ENCODE results near the gene DTX1.
A peak's percentile ranks its signal among the peaks of the same experiment; 100 is the strongest.

DTX1 gene

GRCh38 chr12:113134071-113134470, 77.5 kb downstream of the DTX1 start:
- H3K27me3 Mint-ChIP-seq (ENCODE audit: low read depth), result peaks cover 56% of the 10 kb centered on the region
- H3K36me3 Mint-ChIP-seq (ENCODE audit: low read depth), result no peaks in the 10 kb centered on the region
- no peak for TF ChIP-seq CTCF (IDR thresholded peaks at IDR 0.05; ENCODE audit: unreplicated experiment in 3 of 3)
- H3K4me3 Mint-ChIP-seq, result peak overlapping the region in 1 of 3 experiments; percentile 30
- H3K27ac Mint-ChIP-seq, result no peak overlapping the region
- no peaks in the 10 kb centered on the region for H3K4me1 Mint-ChIP-seq
- no peaks in the 10 kb centered on the region for H3K9me3 Mint-ChIP-seq

GRCh38 chr12:113134521-113134951, 78.0 kb downstream of the DTX1 start:
- TF ChIP-seq CTCF (IDR thresholded peaks at IDR 0.05; ENCODE audit: unreplicated experiment in 3 of 3), result no peak
- H3K4me1 Mint-ChIP-seq, result no peaks in the 10 kb centered on the region
- no peaks in the 10 kb centered on the region for H3K9me3 Mint-ChIP-seq
- peaks cover 56% of the 10 kb centered on the region for H3K27me3 Mint-ChIP-seq (ENCODE audit: low read depth)
- no peaks in the 10 kb centered on the region for H3K36me3 Mint-ChIP-seq (ENCODE audit: low read depth)
- H3K4me3 Mint-ChIP-seq, result peak overlapping the region in 1 of 3 experiments; percentile 19
- H3K27ac Mint-ChIP-seq, result no peak overlapping the region

- peak within 1 kb of the TSS in 2 of 3 experiments; percentile 32 to 46 for H3K4me3 Mint-ChIP-seq
- peak; percentile 35 to 41 (median 41) for TF ChIP-seq CTCF (IDR thresholded peaks at IDR 0.05; ENCODE audit: unreplicated experiment in 3 of 3)
Observed at GRCh38 chr12:113135178-113136127, 78.9 kb downstream of the DTX1 start, which contains the start of gene RASAL1. RASAL1 (minus strand) TSS chr12:113135761; CDS start chr12:113135462, 299 bp downstream.

GRCh38 chr12:113136128-113136989, 79.8 kb downstream of the DTX1 start:
- Mint-ChIP-seq H3K36me3 (ENCODE audit: low read depth) (no peaks in the 10 kb centered on the region), H3K4me1 (no peaks in the 10 kb centered on the region), H3K9me3 (no peaks in the 10 kb centered on the region), H3K4me3 (peak overlapping the region in 2 of 3 experiments; percentile 27 to 44), H3K27ac (peak overlapping the region in 1 of 3 experiments; percentile 11), H3K27me3 (ENCODE audit: low read depth) (peaks cover 56% of the 10 kb centered on the region)
- no peak for TF ChIP-seq CTCF (IDR thresholded peaks at IDR 0.05; ENCODE audit: unreplicated experiment in 3 of 3)

More at GRCh38 chr12:113135178-113136127, 78.9 kb downstream of the DTX1 start, which contains the start of gene RASAL1:
- no peaks in the 10 kb centered on the region for H3K4me1 Mint-ChIP-seq
- H3K27me3 Mint-ChIP-seq (ENCODE audit: low read depth), result peaks cover 56% of the 10 kb centered on the region
- peak within 1 kb of the TSS in 1 of 3 experiments; percentile 11 for H3K27ac Mint-ChIP-seq
- no peaks in the 10 kb centered on the region for H3K9me3 Mint-ChIP-seq
- H3K36me3 Mint-ChIP-seq (ENCODE audit: low read depth), result no peaks in the 10 kb centered on the region

- peak overlapping the region in 1 of 3 experiments; percentile 11 for H3K27ac Mint-ChIP-seq
- no peaks in the 10 kb centered on the region for H3K36me3 Mint-ChIP-seq (ENCODE audit: low read depth)
- H3K9me3 Mint-ChIP-seq, result no peaks in the 10 kb centered on the region
- H3K4me3 Mint-ChIP-seq, result no peak overlapping the region
- TF ChIP-seq CTCF (IDR thresholded peaks at IDR 0.05; ENCODE audit: unreplicated experiment in 3 of 3), result no peak
- H3K4me1 Mint-ChIP-seq, result no peaks in the 10 kb centered on the region
- peaks cover 51% of the 10 kb centered on the region for H3K27me3 Mint-ChIP-seq (ENCODE audit: low read depth)
Observed at GRCh38 chr12:113136990-113137511, 80.5 kb downstream of the DTX1 start.
